GM19043 (cell line): ENCODE measurements around the gene PPM1H.
"Not testable (repeated sequence)": the region's sequence is repeated elsewhere in the genome, so short reads cannot be mapped to it uniquely, and the experiment has no call there.

Experiments used
- ATAC-seq: cut with Tn5 transposase; IDR thresholded peaks from one replicate; pipeline ENCODE4 v1.9.1; 2021; ENCODE audit warnings: low read depth; ENCODE audit not compliant: unreplicated experiment

Gene PPM1H

DNA sequence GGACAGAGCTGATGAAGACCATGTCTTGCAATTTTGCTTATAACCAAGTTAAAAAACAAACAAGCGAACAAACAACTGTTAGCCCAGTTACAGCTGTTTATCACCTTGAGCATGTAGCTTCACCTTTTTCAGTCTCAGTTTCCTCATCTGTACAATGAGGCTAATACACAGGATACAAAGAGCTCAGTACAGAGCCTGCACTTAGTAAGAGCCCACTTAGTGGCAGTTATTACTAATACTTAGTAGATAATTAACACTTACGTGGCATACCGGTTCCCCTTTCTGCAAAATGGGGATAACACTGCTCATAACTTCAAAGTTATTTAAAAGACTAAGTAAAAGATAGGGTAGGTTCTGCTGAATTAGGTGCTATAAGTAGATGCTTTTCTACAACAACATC lies 240.3 kb downstream of the PPM1H start:
- ATAC-seq = peak; percentile 76

DNA sequence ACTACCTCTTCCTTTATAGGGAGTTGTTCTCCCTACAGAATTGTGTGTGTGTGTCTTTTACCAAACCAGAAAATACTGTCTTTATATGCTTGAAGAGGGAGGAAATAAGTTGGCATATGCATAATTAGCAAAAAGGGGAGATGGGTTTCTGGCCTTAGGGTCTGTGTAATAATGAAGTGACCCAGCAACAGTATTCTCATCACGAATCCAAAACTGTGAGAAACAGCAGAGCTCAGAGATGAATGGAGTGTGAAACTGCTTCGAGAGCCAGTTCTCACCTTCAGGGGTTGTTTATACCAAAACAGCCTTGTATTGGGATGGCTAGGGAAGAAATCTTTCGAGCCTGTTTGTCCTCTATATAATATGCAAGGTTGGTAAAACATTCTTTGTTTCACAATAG lies 240.8 kb downstream of the PPM1H start:
- no peak for ATAC-seq

DNA sequence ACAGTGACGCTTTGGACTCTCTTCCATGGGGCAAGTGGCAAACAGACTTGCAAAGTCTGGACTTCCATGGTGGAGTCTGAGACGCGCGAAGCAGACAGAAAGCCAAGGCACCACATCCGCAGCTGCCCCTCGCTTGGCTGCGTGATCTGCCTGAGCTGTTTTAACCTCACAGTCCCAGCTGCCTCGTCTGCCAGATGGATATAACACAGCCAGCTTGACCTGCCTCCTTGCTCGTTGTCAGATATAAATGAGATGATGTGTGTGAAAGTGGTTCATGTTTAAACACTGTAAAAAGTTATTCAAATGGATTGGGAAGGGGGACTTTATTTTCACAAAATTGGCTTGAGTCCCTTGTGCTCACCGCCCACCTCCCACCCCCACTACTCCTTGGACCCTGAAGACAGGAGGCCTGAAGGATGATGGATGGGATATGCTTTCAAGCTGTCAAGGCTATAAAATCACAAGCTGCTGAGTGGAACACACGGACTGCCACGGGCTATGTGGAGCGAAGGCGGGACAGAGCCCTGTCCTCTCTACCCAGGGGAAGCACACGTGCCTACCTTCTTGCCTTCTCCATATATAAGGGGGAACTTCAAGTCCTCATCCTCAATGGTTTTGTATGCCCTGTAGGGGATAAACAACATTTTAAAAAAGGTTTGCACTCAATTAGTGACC lies 241.4 kb downstream of the PPM1H start:
- ATAC-seq = no peak

DNA sequence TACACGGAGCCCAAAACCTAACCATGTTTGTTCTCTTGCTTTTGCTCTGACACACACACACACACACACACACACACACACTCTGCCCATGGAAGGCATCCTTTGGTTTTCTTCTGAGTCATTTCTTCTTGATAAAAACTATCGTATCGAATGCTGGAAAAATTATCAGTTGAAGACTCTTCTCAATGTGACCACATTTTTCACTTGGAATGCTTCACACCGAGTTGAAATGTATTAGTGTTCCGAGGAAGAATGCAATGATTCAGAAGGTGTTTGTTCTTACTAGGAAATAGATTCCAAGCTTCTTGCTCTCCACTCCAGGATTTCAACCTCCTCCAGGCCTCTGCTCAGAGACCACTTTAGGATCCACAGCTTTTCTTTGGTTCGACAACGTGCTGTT lies 242.1 kb downstream of the PPM1H start:
- ATAC-seq = no peak

DNA sequence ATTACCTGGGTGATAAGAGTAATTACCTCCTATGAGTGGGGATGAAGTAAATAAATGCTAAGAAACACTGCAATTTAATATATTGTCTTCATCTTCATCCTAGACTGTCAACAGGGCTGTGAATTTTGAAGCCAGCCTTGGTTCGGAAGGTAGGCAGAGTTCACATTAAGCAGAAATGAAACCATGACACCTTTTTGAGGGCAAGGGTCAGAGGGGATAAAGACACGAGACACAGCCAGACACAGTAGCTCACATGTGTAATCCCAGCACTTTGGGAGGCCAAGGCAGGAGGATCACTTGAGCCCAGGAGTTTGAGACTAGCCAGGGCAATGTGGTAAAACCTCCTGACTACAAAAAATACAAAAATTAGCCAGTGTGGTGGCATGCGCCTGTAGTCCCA lies 243.6 kb downstream of the PPM1H start:
- ATAC-seq = no peak

DNA sequence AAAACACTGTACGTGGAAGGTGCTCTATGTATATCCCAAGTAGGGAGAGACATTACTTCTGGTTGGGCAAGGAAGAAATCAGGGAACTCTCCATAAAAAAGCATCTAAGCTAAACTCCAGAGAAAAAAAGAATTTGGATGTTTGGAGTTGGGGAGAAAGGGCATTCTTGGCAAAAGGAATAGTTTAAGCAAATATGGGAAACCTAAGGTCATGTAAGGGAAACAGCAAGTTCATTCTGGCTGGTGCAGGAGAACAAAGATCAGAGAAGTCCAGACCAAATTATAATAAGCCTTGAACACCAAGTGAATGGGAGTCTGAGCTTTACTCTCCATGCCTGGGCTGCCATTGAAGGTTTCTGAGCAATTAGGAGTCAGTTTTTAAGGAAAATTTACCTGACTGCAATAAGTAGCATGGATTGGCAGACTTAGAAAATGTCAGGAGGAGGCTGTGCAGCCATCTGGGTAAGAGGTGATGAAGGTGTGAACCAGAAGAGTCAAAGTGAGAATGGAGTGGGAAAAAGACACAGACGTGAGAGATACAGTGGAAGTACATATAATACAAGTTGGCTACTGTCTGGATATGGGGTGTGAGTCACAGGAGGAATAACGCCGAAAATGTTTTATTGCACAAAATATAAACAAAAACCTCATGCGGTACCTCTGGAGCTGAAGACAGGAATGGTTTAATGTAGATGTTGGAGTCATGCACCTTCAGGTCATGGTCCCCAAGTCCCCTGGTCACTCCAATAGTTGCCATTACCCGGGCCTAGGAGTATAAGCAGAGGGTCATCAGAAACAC lies 245.7 kb downstream of the PPM1H start:
- ATAC-seq = no peak

DNA sequence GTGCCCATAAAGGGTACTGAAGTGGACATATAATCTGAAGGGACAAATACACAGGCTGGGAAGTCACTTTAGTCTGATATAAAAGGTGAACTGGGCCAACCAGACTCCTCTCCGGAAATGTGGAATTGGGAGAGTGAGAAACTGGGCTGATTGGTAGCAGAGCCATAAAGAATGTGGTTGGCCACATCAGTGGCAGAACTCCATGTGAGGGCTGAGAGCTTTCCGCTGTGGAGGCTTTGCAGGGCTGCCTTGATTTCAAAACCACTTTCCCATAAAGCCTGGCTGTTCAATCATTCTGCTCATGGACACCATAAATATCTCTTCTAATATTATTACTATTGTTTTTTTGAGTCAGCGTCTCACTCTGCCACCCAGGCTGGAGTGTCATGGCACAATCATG lies 248.0 kb downstream of the PPM1H start:
- no peak for ATAC-seq

DNA sequence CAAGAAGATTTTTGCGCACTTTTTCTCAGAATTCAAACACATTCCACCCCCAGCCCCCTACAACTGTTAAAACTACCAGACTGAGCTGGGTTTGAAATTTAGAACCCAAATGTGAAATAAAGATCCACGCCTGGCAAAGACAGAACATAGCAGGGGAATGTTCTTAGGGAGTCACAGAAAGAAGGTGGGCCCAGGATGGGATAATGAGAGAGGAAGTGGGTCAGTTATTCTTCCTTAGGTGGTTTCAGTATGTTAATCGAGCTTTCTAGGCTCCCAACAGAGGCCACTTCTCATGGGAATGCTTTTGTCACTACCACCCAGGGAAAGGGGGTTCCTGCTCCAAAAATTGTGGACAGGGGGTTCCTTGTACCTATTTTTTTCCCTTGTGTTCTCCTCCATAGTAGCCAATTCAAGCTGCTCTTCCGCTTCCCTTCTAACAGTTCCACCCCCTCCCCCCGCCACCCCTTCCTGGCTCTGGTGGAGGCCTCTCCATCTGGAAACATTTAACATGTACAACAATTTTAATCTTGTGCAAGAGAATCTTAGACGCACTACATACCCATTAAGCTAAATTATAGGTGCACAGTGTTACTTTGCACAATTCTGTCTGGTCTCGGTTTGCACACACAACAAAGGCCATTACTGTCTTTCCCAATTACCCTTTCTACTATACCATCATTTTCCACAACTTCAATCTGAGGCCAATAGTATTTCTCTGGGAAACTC lies 250.2 kb downstream of the PPM1H start:
- ATAC-seq = no peak

DNA sequence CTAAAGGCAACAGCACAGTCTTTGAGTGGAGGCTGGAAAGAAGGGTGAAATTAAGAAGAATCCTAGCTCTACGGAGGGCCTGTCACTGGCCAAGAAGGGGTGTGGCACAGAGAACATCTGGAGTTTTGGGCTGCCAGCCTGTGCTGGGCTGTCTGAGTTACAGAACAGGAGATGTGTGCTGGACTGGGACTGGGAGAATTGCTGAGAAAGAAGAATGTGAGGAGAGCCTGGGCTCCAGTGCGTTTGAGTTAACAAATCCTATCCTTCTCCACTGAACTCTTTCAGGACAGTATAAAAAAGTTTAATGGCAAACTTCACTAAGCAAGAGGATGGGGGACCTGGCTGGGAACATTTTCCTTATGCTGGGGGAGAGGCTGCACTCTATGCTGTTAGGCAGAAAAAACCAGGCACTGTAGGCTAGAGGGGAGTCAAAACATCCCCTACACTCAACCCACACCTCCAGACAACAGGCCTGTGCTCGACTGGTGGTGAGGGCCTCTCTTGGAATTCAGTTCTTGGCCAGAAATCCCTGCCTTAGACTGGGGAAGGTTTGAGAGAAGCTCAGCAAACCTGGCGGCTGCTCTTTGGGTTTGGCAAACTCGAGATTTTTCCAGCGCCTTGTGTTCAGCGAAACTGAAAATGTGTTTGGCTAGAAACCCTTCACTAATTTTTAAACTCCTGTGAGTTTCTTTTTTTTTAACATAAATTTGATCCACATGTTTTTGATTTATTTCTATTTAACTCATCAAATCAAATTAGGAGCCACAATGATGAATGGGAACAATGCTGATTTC lies 251.0 kb downstream of the PPM1H start:
- ATAC-seq = no peak

DNA sequence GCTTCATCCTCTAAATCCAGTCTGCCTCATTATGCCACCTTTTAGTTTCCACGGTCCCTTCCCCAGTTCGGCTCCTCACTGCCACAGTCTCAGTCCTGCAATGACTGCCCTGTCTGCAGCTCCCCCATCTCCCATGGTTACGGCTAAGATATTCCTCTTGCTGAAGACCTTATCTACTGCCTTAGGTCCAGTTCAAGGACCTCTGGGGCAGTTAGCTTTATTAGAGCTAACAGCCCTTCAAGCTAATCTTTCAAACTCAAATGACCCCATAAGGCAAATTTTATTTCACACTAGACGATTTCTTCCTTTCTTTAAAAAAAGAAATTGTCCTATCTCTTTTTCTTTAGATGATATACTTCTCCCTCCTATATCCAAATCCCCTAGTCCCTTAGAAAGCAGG lies 253.6 kb downstream of the PPM1H start:
- ATAC-seq = no peak

DNA sequence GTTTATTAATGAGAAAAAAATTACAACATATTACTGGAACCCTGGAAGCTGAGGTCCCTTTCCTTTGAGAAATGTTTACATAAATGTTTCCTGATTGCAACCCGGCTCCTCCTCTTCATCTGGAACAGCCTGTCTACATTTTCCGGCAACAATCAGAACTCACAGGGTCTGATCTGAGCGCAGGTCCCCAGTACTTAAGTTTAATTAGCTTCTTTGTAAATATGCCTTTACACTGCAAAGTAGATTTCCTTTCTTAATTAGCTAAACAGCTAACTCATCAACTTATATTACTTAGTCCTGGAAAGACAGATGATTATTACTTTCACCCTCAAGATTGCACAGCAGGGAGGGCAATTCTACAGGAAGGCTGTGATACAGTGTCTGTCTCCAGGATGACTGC lies 255.3 kb downstream of the PPM1H start:
- ATAC-seq = no peak

DNA sequence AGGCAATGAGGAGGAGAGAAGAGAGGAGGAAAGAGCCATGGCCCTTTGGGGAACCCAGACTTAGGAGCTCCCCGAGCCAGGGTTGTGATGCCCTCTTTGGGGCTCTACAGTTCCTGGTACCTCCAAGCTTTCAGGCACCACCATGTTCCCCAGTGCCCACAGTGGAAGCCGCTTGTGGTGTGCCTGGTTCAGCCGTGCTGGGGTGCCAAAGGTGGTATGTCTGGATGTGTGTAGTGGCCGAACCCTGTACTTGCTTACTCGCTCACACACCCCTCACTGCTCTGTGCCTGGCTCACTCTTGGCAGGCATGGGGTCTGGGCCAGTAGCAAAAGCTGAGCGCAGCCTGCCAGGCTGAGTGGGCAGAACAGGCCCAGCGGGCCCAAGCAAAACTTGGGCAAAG lies 257.6 kb downstream of the PPM1H start:
- ATAC-seq = no peak

DNA sequence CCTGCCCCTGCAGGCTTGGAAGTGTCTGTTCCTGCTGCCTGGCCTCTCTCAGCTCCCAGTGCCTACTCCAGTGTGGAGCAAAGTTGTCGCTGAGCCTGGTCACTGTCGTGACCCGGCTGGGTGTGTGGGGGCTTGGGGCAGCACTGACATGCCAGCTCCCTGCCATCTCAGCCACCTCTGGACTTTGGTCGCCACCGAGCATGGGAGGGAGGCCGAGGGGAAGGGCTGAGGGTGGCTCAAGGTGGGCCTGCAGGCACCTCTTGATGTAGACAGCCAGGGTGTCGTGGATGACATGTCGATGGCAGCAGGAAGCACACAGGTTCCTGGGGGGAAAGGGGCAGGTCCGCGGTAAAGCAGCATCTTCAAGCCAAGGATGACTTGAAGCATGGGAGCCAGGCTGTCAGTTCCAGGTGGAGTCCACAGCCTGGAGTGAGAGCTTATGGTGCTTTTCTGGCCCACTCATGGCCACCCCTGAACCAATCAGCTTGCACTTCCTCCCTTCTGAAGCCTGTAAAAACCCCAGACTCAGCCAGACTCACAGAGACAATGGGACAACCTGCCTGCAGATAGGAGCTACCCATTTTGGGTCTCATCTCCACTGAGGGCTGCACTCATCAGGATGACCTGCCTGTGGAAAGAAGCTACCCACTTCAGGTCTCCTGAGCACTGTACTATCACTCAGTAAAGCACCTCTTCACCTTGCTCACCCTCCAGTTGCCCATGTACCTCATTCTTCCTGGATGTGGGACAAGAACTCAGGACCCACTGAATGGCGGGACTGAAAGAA lies 258.2 kb downstream of the PPM1H start:
- no peak for ATAC-seq

DNA sequence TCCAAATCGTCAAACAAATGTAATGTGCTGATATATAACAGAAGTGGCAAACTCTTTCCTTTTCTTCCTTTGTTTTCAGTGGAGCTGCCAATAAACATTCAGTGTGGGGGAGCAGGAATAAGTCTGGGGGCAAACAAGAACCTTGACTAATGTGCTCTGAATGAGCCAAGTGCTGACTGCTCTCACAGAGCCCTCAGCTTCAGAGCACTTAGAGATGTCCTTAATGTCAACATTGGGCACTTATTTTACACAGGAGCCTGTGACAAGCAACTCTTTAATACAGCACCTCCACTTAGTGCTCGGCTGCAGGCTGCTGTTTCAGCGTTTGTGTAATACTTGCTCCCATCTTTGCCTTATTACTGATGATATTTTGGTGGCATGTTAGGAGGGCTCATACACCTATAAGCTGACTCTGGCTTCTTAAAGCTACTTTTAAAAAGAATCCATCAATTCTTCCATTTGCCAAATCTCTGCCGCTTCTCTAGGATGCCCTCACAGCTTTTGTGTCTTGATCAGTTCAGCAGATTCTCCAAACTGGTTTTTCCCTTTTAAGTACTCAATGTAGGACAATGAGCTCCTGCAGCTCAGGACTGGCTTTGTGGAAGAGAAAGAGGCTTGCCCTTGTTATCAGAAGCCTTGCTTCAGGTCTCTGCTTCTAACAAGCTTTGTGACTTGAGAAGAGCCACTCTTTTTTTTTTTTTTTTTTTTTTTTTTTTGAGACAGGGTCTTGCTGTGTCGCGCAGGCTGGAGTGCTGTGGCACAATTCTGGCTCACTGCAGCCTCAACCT lies 261.7 kb downstream of the PPM1H start:
- no peak for ATAC-seq

DNA sequence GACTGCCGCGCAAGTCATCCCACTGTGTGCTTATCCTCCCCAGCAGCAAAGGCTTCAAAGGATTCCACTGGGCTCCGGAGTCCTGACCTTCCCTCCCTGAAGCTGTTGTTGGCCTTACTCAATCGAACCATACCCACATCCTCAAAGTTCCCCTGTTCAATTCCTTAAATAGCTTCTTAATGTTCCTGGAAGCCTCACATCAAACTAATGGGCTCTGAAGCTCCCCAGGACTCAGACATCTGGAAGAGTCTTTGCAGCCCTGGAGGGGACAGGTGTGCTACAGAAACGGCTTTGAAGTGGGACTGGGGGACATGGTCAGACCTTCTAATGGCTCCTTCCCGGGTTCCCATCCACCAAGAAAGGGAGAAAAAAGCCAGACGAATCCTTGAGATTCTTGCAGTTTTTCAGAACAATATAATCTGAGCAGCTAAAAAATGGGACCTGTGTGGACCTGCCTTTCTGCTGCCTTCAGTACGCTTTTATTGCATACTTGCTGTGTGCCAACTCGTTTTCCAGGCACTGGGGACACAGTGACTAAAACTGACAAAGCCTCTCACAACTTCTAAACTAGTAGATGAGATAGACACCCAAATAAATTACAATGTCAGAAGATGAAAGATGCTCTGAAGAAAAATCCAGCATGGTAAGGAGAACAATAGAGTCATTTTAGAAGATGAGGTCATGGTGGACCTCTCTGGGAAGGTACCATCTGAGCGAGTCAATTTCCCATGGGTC lies 263.8 kb downstream of the PPM1H start:
- ATAC-seq = no peak

DNA sequence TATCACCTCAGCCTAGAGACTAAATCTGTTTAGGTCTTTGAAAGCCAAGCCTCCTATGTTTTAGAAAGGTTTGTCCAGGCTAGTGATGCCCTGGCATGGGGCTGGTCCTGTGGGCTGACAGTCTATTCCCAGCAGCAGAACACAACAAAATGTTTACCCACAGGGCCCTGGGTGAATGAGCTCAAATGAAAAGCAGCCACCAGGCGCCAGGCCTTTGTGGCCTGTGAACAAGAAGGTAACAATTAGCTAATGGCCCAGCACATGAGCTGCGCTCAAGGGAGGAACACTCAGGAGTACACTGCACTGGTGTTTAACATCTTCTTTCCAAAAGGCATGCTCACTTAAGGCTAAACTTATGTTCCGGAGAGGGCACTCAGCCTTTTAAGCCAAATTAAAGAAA lies 266.2 kb downstream of the PPM1H start:
- no peak for ATAC-seq

DNA sequence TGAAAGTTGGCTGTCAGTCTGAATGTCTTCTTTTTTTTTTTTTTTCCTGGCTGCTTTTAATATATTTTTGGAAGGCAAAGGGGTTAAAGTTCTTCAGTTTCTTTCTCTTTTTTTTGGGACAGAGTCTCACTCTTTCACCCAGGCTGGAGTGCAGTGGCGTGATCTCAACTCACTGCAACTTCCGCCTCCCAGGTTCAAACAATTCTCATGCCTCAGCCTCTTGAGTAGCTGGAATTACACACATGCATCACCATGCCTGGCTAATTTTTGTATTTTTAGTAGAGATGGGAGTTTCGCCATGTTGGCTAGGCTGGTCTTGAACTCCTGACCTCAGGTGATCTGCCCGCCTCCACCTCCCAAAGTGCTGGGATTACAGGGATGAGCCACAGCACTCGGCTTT lies 270.0 kb downstream of the PPM1H start:
- ATAC-seq = not testable (repeated sequence)

DNA sequence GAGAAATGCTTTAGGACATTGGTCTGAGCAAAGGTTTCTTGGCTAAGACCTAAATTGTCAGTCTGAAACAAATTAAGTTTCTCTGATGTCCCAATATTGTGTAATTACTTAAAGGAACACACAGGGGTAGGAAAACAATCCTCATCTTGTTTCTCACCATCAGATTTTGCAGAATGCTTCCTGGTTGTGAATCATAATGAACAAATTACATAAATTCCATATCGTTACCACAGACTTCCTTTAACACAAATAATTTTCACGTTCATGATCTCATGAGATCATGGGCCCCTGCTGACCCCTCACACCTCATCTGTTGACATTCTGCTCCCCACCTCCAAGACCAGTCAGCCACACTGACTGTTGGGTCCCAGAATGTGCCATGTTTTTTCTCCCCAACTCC lies 274.2 kb downstream of the PPM1H start:
- ATAC-seq = no peak
